Esophagus muscularis mucosa (tissue), 3 donors: ENCODE measurements around the gene PRDX1.
"Not testable (repeated sequence)": the region's sequence is repeated elsewhere in the genome, so short reads cannot be mapped to it uniquely, and the experiment has no call there.

Source experiments
- POLR2A ChIP-seq: fragments of 450-650 bp; IDR thresholded peaks from one replicate; pipeline ENCODE4 v1.6.1; 2017; ENCODE audit warnings: antibody characterized with exemption, moderate library complexity, mild to moderate bottlenecking, low read depth
- TF ChIP-seq, protein P1 (sequence below), 3 experiments: fragments of 200-600 bp in 2 of 3; fragments of 450-650 bp in 1 of 3; sonication (generic) in 2 of 3; IDR thresholded peaks; one replicate each; pipeline ENCODE4 v1.5.1; 2017 to 2019; ENCODE audit warnings: antibody characterized with exemption in 3 of 3, mild to moderate bottlenecking in 2 of 3, moderate library complexity in 1 of 3

DNA sequence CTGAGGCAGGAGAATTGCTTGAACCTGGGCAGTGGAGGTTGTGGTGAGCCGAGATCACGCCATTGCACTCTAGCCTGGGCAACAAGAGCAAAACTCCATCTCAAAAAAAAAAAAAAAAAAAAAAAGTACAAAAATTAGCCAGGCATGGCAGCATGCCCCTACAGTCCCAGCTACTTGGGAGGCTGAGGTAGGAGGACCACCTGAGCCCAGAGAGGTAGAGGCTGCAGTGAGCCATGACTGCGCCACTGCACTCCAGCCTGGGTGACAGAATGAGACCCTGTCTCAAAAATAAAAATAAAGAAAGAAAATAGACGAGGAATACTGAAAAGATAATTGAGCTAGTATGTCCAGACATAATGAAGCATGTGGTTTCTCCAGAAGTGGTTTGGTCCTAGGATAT lies 3.3 kb downstream of the PRDX1 start:
- TF ChIP-seq, protein P1, sequence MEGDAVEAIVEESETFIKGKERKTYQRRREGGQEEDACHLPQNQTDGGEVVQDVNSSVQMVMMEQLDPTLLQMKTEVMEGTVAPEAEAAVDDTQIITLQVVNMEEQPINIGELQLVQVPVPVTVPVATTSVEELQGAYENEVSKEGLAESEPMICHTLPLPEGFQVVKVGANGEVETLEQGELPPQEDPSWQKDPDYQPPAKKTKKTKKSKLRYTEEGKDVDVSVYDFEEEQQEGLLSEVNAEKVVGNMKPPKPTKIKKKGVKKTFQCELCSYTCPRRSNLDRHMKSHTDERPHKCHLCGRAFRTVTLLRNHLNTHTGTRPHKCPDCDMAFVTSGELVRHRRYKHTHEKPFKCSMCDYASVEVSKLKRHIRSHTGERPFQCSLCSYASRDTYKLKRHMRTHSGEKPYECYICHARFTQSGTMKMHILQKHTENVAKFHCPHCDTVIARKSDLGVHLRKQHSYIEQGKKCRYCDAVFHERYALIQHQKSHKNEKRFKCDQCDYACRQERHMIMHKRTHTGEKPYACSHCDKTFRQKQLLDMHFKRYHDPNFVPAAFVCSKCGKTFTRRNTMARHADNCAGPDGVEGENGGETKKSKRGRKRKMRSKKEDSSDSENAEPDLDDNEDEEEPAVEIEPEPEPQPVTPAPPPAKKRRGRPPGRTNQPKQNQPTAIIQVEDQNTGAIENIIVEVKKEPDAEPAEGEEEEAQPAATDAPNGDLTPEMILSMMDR (IDR thresholded peaks at IDR 0.05), result not testable (repeated sequence)
- not testable (repeated sequence) for TF ChIP-seq POLR2A
